ENCODE measurements around the gene CRADD.
"Not testable (repeated sequence)": the region's sequence is repeated elsewhere in the genome, so short reads cannot be mapped to it uniquely, and the experiment has no call there.

The CRADD gene

DNA sequence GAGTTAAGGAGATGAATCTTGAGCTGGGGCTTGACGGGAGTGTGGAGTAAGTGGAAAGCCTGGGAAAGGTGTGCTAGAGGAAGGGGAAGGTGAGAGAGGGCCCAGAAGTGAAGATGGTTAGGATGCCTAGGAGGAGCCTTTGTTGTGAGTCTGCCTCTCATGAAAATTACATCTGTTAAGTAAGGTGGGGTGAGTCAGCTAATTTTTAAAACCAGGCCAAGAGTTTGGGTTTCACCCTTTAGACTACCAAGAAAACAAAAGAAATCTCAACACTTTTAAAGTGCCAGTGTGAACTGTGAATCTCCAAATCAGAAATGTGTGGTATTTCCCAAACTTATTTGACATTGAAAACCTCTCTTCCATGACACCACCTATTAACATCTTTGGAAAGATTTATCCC, 185.2 kb downstream of the CRADD start:
- no peak for DNase-seq (ENCODE audit: extremely low read depth in 1 of 2, low read depth in 1 of 2)

GRCh38 chr12:93865751-93866150, 188.6 kb downstream of the CRADD start:
- DNase-seq (ENCODE audit: extremely low read depth in 1 of 2, low read depth in 1 of 2), result no peak

- no peak for DNase-seq (ENCODE audit: extremely low read depth in 1 of 2, low read depth in 1 of 2)
These were observed 191.6 kb downstream of the CRADD start for GRCh38 chr12:93868771-93869170.

GRCh38 chr12:93870020-93870795, 193.0 kb downstream of the CRADD start:
- DNase-seq (ENCODE audit: extremely low read depth in 1 of 2, low read depth in 1 of 2), result no peak

- not testable (repeated sequence) for DNase-seq (ENCODE audit: extremely low read depth in 1 of 2, low read depth in 1 of 2)
These were observed 194.4 kb downstream of the CRADD start for GRCh38 chr12:93871566-93871965.

- DNase-seq (ENCODE audit: extremely low read depth in 1 of 2, low read depth in 1 of 2), result no peak
These were observed 196.4 kb downstream of the CRADD start for GRCh38 chr12:93873561-93873960.

DNA sequence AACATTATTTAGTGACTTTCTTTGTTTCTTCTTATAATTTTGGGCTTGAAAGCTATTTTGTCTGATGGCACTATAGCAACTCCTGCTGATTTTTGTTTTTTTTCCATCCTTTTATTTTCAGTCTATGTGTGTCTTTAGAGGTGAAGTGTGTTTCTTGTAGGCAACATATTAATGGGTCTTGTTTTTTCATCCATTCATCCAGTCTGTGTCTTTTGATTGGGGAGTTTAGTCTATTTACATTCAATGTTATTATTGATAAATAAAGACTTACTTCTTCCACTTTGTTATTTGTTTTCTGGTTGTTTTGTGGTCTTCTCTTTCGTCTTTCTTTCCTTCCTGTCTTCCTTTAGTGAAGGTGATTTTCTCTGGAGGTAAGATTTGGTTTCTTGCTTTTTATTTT, 198.0 kb downstream of the CRADD start:
- no peak for DNase-seq (ENCODE audit: extremely low read depth in 1 of 2, low read depth in 1 of 2)

DNA sequence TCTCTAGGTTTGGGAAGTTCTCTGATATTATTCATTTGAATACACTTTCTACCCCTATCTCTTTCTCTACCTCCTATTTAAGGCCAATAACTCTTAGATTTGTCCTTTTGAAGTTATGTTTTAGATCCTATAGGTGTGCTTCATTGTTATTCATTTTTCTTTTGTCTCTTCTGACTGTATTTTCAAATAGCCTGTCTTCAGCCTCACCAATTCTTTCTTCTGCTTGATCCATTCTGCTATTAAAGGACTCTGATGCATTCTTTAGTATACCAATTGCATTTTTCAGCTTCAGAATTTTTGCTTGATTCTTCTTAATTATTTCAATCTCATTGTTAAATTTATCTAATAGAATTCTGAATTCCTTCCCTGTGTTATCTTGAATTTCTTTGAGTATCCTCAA, 199.2 kb downstream of the CRADD start:
- no peak for DNase-seq (ENCODE audit: extremely low read depth in 1 of 2, low read depth in 1 of 2)

DNA sequence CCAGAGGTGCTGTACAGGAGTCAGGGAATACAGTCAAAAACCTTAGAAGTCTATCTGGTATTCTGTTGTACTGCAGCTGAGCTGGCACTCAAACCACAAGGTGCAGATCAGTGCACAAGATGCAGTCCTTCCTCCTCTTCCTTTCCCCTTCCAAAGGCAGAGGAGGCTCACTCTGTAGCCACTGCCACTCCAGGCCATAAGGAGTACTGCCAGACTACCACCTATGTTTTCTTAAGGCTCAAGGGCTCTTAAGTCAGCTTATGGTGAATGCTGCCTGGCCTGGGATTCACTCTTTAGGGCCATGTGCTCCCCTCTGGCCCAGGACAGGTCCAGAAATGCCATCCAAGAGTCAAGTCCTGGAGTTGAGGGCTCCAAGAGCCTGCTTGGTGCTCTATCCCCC, 200.3 kb downstream of the CRADD start:
- DNase-seq (ENCODE audit: extremely low read depth in 1 of 2, low read depth in 1 of 2), result no peak

DNA sequence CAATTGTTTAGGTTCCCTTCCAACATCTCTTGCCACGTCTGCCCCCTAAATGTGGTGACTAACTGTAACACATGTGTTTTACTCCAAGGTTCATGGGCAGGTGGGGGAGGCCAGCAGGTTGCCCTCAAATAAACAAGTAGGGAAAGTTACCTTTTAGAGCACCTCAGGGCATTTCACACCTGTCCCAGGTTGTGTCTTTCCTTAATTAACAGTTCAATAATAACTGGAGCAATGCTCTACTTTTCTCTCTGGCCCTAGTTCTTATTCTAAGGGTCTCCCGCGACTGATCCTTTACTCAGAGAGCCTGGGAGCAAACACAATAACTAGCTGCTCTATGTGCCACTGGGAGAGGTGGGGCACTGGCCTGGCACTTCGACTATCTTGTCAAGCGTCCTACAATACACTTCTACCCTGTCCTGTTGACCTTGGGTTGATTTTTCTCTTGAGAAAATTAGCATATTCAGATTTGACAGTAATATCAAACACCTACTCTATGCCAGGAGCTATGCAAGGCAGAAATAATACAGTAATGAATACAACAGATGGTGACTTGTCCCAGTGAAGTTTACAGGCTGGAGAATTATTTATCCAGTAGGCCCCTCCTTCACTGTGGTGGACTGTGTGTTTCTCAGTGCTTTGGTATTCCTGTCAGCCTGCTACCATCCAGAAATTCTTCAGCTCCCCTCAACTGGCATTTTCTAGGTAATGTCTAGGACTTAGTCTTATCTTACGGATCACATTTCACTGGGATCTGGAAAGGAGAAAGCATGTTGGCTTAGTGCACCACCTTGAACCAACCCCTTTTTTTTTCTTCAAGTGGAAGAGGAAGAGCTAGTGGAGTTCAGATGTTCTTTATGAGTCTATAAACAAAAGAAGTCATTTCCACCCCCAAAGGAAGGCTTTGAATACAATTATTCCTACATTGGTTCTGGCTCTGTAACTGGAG, 202.6 kb downstream of the CRADD start:
- DNase-seq (ENCODE audit: extremely low read depth in 1 of 2, low read depth in 1 of 2), result no peak

GRCh38 chr12:93880853-93881522, 203.8 kb downstream of the CRADD start:
- no peak for DNase-seq (ENCODE audit: extremely low read depth in 1 of 2, low read depth in 1 of 2)

GRCh38 chr12:93882763-93883162, 205.6 kb downstream of the CRADD start:
- no peak for DNase-seq (ENCODE audit: extremely low read depth in 1 of 2, low read depth in 1 of 2)

DNA sequence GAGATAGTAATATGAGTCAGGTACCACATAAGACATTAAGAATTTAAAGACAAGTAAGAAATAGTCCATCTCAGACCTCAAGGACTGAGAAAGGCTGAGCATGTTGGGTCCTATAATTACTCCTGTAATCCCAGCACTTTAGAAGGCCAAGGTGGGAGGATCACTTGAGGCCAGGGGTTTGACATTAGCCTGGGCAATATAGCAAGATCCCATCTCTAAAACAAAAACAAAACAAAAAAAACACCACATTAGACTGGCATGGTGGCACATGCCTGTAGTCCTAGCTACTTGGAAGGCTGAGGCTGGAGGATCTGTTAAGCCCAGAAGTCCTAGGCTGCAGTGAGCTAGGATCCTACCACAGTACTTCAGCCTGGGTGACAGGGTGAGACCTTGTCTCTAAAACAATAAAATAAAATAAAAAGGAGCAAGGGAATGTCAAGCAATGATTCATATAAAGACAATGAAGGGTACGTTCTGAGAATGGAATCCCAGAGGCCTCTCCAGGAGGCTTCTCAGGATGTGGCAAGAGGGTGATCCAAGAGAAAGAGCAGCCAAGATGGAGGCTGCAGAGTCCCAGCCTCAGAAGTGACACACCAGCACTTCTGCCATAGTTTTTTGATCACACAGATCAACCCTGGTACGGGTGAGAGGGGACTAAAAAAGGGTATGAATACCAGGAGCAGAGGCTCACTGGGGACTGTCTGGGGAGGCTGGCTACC, 206.4 kb downstream of the CRADD start:
- no peak for DNase-seq (ENCODE audit: extremely low read depth in 1 of 2, low read depth in 1 of 2)

- no peak for DNase-seq (ENCODE audit: extremely low read depth in 1 of 2, low read depth in 1 of 2)
These were observed 207.8 kb downstream of the CRADD start for GRCh38 chr12:93884794-93885460.

DNA sequence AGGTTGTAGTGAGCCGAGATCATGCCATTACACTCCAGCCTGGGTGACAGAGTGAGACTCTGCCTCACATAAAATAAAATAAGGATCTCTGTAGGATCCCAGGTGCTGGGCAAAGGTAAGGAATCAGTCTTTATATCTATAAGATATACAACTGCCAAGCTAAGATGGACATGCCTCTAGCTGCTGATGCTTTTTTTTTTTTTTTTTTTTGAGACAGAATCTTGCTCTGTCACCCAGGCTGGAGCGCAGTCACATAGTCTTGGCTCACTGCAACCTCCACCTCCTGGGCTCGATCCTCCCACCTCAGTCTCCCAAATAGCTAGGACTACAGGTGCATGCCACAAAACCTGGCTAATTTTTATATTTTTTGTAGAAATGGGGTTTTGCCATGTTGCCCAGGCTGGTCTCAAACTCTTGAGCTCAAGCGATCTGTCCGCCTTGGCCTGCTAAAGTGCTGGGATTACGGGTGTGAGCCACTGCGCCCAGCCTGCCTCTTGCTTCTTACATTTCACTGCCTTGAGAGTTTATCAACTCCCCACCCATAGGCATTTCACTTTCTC, 208.9 kb downstream of the CRADD start:
- DNase-seq (ENCODE audit: extremely low read depth in 1 of 2, low read depth in 1 of 2), result not testable (repeated sequence)

GRCh38 chr12:93886533-93887511, 209.6 kb downstream of the CRADD start:
- DNase-seq (ENCODE audit: extremely low read depth in 1 of 2, low read depth in 1 of 2), result no peak

DNA sequence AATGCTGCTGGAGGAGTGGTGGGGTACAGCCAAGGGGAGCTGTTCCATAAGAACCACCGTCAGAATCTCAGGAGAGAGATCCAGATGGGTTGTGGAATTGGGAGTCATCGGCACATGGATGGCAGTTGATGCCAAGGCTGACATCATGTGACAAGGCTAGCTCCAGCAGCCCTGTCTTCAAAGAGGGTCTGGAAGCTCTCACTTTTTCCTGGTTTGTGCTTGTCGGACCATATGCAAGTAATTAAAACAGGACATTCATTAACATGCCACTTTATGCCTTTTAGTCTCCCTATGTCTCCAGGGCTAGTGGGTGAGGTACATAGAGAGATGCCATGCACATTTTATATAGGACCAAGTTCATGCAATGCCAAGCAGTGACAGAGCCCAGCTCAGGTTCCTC, 211.8 kb downstream of the CRADD start:
- DNase-seq (ENCODE audit: extremely low read depth in 1 of 2, low read depth in 1 of 2), result no peak

- no peak for DNase-seq (ENCODE audit: extremely low read depth in 1 of 2, low read depth in 1 of 2)
These were observed 212.5 kb downstream of the CRADD start for GRCh38 chr12:93889516-93890212.

All from stimulated activated CD8-positive, alpha-beta memory T cell treated with anti-CD3 and anti-CD28 coated beads, Interleukin-7, amount 100 ng/mL, for 48 hours (primary cell).